HuH-7 (cell line): ENCODE measurements around the gene CORO2B.
"Not testable (repeated sequence)": the region's sequence is repeated elsewhere in the genome, so short reads cannot be mapped to it uniquely, and the experiment has no call there.

Source experiments
- DNase-seq: peaks from one replicate; pipeline ENCODE4 v3.0.0; 2011; ENCODE audit warnings: low spot score

Gene CORO2B

GRCh38 chr15:68730976-68731897 lies 152.4 kb downstream of the CORO2B start:
- DNase-seq = no peak

DNA sequence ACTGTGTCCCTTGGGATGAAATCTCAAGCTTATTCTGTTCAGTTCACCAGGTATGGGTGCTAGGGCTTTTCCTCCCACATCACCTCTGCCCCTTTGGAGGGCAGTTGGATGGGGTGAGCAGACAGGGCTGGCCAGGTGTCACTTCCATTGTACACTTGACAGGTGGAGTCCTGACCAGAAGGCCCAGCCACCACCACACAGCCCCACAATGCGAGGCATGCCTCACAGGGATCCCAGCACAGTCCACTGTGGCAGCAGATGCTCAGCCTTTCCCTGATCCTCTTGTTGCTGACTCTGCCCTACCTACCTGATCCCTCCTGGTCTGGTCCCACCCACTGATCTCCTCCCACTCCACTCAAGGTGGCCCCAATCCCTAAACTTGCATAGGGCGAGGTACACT lies 153.7 kb downstream of the CORO2B start:
- no peak for DNase-seq

GRCh38 chr15:68733666-68734065 lies 154.9 kb downstream of the CORO2B start:
- no peak for DNase-seq

DNA sequence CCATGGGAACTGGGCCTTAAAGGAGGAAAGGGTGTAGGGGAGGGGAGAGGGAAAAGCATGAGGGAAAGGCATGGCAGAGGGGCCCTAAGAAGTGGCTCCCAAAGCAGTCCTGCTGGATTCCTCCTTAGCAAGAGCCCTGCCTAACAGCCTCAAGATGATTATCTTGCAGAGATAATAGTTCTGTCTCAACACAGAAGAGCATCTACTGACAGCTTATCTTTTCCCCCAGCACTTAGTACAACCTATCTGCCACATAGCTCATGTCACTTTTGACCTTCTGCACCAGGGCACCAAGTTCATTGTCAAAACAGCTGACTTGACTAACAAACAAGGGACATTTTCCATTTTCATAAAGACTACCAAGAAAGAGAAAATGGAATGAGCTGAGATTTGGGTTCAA lies 155.6 kb downstream of the CORO2B start:
- no peak for DNase-seq

- DNase-seq = no peak
Observed at GRCh38 chr15:68734881-68735280, 156.1 kb downstream of the CORO2B start.

- DNase-seq = no peak
Observed at GRCh38 chr15:68735610-68736009, 156.8 kb downstream of the CORO2B start.

GRCh38 chr15:68739390-68740080 lies 160.7 kb downstream of the CORO2B start:
- DNase-seq = no peak

DNA sequence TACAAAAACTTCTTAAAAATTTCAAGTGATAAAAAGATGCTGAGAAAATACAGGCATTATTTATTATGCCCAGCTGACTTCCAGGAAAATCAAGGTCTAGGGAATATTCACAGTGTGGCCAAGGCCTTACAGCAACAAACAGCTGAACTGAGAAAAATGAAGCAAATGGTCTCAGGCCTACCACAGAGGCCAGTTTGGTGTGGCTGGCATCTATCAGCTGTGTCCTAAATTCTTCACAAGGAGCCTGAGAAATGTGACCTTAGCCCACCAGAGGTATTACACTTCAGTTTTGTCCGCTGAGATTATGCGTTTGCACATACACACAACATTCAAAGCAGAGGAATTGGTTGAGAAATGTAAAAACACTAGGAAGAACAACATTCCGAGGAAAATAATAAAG lies 164.5 kb downstream of the CORO2B start:
- DNase-seq = no peak

DNA sequence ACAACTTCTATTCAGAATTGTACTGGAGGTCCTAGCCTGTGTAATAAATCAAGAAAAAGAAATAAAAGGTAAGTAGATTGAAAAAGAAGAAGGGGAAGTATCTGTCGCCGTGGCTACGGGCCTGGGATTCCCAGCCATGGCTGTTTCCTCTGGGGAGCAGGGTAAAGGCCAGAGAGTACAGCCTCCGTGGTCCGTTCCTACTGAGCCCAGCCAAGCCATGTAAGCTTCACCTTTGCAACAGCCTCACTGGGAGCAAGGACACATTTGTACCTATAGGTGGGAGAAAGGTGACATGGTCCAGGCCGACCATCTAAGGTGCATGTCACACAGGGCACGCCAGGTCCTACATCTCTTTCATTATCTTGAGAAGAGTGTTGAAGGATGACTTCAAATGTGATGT lies 170.6 kb downstream of the CORO2B start:
- no peak for DNase-seq

DNA sequence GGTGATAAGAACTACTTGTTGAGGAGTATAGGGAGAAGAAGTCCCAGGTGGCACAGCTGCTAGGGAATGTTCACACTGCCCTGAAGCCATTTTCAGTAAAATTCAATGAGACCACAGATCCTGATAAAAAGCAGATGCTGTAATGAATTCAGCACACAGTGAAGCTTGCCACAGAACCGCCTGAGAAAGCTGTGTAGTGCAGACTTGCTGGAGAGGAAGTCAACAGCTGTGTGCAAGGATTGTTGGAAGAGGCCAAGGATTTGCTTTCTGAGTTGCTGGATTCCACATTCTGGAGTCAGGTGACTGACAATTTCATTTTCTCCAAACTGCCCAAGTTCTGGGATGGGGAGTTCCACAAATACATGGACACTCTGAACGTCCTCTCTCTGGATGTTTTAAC lies 171.0 kb downstream of the CORO2B start:
- no peak for DNase-seq

- no peak for DNase-seq
Observed at GRCh38 chr15:68751622-68752021, 172.8 kb downstream of the CORO2B start.

DNA sequence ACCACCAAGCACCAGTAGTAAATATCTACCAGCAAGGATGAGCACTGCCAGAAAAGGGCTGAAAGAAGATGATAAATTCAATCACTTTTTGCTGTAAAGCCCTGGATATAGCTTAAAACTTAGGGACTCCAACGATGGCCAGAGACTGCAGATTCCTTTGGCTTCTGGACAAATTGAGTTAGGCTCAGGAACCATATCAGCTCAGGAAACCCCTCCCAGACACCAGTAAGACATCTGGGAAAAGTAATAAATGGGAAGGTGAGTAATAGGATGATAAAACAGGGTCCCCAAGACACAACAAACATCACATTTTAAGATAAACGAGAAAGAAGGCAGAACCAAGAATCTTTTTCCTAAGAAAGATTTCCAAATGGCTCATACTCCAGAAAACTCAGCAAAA lies 176.9 kb downstream of the CORO2B start:
- DNase-seq = no peak

- DNase-seq = not testable (repeated sequence)
Observed at GRCh38 chr15:68759982-68760579, 181.3 kb downstream of the CORO2B start.

GRCh38 chr15:68763063-68763462 lies 184.3 kb downstream of the CORO2B start:
- DNase-seq = no peak

- no peak for DNase-seq
Observed at GRCh38 chr15:68764090-68764489, 185.3 kb downstream of the CORO2B start.

GRCh38 chr15:68765602-68766368 lies 187.0 kb downstream of the CORO2B start:
- DNase-seq = no peak

DNA sequence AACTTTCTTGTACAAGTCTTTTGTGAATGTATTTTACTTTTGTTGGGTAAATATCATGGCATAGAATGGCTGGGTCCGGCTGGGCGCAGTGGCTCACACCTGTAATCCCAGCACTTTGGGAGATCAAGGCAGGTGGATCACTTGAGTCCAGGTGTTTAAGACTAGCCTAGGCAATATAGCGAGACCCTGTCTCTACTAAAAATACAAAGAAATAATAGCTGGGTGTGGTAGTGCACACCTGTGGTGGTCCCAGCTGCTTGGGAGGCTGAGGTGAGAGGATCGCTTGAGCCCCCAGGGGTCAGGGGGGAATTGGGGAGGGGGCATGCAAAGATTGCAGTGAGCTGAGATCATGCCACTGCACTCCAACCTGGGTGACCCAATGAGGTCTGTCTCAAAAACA lies 189.0 kb downstream of the CORO2B start:
- no peak for DNase-seq

- no peak for DNase-seq
Observed at GRCh38 chr15:68768321-68768720, 189.5 kb downstream of the CORO2B start.

DNA sequence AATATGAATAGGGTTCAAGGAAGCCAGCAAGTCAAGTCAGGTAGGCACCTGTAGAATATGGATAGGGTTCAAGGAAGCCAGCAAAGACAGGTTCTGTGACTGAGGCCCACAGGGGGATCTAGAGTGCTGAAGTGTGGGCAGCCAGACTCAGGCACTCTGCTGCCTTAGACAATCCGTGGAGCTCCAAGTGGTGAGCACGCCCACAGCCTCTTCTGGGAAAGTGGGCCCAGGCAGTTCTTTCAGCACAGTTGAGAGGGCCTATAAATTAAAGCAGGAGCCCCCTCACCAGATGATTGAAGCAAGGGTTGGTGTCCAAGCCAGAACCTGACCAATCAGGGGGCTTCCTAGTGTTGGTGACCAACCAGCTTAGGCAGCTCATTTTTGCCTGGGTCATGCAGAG lies 190.9 kb downstream of the CORO2B start:
- DNase-seq = no peak

DNA sequence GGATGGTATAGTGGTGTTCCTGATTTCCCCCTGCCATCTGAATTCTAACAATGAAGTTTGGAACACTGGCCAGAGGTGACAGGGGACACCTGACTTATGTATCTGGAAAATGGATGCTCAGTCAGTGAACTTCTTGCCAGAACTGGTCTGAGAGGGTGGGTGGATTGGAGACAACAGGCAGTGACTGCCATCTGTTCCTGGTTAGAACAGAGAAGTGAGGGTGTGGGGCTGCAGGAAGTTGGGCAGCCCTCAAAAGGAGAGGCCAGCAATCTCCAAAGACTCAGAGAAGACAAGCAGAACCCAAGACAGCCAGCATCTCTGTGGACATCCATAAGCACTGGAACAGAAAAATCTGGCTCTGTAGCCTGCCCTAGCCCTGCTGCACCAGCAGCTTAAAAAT lies 191.4 kb downstream of the CORO2B start:
- DNase-seq = no peak

DNA sequence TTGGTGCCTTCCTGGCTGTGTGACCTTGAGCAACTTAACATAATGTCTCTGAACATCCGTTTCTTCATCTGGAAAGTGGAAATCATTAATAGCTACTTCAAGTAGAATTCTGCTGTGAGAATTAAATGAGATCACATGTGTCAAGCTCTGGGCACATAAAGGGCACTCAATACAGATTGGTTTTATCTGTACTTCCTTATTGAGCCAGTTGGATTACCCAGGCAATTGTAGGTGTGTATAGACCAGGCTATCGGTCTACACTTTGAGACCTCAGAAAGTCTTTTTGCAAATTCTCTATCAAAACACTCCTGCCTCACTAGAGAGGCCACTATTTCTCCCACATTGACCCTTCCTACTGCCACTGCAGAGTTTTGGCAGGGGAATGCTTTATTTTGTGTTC lies 194.2 kb downstream of the CORO2B start:
- DNase-seq = no peak

- DNase-seq = no peak
Observed at GRCh38 chr15:68774120-68774519, 195.3 kb downstream of the CORO2B start.
